NB4 (cell line): ENCODE results near the gene CDC42BPA.

Experiments
- DNase-seq: peaks from one replicate; pipeline ENCODE4 v3.0.0; 2010; ENCODE audit warnings: low read depth
- H3K4me3 ChIP-seq: one replicate; pipeline ENCODE4 v1.5.1; 2011; ENCODE audit warnings: mild to moderate bottlenecking, low read depth, low read length, moderate library complexity
- CTCF ChIP-seq: IDR thresholded peaks from one replicate; pipeline ENCODE4 v1.5.1; 2012; ENCODE audit warnings: low read depth, low read length
- MAX ChIP-seq: IDR thresholded peaks from 2 replicates; pipeline ENCODE4 v1.6.1; 2011; ENCODE audit warnings: low read depth, low read length
- MYC ChIP-seq: IDR thresholded peaks from 2 replicates; pipeline ENCODE4 v1.6.1; 2011; ENCODE audit warnings: low read depth, low read length
- POLR2A ChIP-seq: IDR thresholded peaks from 2 replicates; pipeline ENCODE4 v1.6.1; 2011; ENCODE audit warnings: mild to moderate bottlenecking; ENCODE audit not compliant: insufficient read length; ENCODE audit errors: extremely low read depth

The CDC42BPA gene

GRCh38 chr1:227062306-227062705 lies 256.0 kb downstream of the CDC42BPA start:
- DNase-seq = no peak
- no peak overlapping the region for H3K4me3 ChIP-seq
- TF ChIP-seq POLR2A = no peak
- TF ChIP-seq MYC = no peak
- TF ChIP-seq CTCF = no peak
- TF ChIP-seq MAX = no peak

GRCh38 chr1:227059076-227059475 lies 259.2 kb downstream of the CDC42BPA start:
- no peak for TF ChIP-seq MYC
- no peak for TF ChIP-seq POLR2A
- no peak for TF ChIP-seq CTCF
- TF ChIP-seq MAX = no peak
- DNase-seq = no peak
- H3K4me3 ChIP-seq = no peak overlapping the region

GRCh38 chr1:227058321-227058751 lies 260.0 kb downstream of the CDC42BPA start:
- DNase-seq = no peak
- no peak for TF ChIP-seq POLR2A
- TF ChIP-seq MYC = no peak
- TF ChIP-seq MAX = no peak
- no peak for TF ChIP-seq CTCF
- H3K4me3 ChIP-seq = no peak overlapping the region

GRCh38 chr1:227049253-227049652 lies 269.0 kb downstream of the CDC42BPA start:
- TF ChIP-seq MAX = no peak
- no peak for DNase-seq
- no peak overlapping the region for H3K4me3 ChIP-seq

- TF ChIP-seq POLR2A (no peak), MYC (no peak), CTCF (no peak), MAX (no peak)
- peak; percentile 9 for DNase-seq
- no peak overlapping the region for H3K4me3 ChIP-seq
These were observed 274.5 kb downstream of the CDC42BPA start for GRCh38 chr1:227043755-227044154.

- no peak overlapping the region for H3K4me3 ChIP-seq
- DNase-seq = no peak
- TF ChIP-seq MYC (no peak), POLR2A (no peak), CTCF (no peak), MAX (no peak)
These were observed 276.0 kb downstream of the CDC42BPA start for GRCh38 chr1:227042292-227042691.
